Brain pericyte (primary cell): ENCODE results near the gene C1orf53.
"Not testable (repeated sequence)": the region's sequence is repeated elsewhere in the genome, so short reads cannot be mapped to it uniquely, and the experiment has no call there.

Experiments used
- DNase-seq: peaks from one replicate; pipeline ENCODE4 v3.0.0-alpha.2; 2012; ENCODE audit warnings: low read depth, low spot score

Gene C1orf53

DNA sequence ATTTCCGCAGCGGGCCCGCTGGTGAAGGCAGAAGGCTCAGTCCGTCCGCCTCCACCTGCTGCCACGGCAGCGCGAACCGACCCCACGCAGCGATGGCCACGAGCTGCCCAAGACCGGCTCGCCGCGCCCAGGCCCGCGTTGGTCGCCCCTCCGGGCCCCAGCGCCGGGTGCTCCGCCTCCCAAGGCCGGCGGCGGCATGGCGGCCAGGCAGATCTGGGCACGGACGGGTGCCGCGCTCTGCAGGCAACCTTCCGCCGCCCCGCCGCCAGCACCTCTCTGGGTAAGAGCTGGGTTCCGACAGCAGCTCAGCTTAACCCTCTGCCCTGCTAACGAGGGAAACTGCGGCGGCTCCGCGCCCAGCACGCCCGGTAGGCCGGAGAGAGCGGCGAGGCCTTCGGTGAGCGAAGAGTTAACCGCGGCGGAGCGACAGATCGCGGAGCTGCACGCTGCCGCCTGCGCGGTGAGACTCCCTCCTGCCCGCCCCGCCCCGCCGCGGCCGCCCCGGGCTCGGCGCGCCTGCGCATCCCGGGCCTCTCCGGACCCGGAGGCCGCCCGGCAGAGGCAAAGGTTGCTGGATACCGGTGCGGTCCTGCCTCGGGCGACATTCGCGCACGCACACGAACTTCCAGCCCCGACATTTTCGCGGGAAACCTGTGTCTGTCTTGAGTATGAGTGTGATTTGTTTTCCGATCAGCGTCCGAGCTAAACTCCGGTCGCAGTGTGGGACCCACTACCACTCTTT lies at the start of gene C1orf53:
TSS of gene C1orf53 (plus strand) at position 177 of the 742 bp plus-strand sequence. CDS start at position 197, 20 bp downstream.
- peak; percentile 40 for DNase-seq

DNA sequence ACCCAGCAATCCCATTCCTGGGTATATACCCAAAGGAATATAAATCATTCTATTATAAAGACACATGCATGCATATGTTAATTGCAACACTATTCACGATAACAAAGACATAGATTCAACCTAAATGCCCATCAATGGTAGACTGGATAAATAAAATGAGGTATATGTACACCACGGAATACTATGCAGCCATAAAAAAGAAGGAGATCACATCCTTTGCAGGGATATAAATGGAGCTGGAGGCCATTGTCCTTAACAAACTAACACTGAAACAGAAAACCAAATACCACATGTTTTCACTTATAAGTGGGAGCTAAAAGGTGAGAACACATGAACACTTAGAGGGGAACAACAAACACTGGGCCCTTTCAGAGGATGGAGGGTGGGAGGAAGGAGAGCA lies 46.7 kb upstream of the C1orf53 start:
- DNase-seq, result not testable (repeated sequence)

DNA sequence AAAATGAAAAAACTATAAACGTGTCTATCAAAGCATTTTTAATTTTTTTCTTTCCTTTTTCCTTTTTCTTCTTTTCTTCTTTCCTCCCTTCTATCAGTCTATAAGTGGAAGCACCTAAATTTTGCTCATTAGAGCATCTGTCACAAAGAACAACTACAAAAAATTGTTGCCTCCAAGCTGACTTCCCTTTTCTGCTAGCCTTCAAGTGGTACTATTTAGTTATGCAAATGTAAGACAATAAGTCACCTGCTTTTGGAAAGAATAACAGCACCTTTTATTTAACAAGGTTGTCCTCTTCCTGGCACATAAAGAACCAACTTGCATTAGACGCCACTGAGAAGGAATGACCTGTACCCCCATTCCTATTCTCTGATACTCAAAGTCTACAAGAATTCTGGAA lies 45.0 kb upstream of the C1orf53 start:
- DNase-seq, result no peak

DNA sequence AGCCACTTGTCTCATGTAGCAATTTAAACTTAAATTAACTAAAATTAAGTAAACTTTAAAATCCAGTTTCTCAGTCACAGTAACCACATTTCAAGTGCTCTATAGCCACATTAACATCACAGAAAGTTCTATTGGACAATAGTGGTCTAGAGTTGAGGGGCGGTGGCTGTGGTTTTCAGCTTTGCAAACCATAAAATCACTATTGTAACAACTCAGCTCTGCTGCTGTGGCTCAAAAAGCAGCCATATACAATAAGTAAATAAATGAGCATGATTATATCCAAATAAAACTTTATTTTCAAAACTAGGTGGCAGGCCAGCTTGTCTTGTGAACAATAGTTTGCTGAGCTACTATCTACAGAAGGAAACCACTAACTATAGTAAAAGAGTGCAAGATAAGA lies 43.4 kb upstream of the C1orf53 start:
- no peak for DNase-seq

- DNase-seq, result no peak
Observed at GRCh38 chr1:197862221-197862620, 40.2 kb upstream of the C1orf53 start.

DNA sequence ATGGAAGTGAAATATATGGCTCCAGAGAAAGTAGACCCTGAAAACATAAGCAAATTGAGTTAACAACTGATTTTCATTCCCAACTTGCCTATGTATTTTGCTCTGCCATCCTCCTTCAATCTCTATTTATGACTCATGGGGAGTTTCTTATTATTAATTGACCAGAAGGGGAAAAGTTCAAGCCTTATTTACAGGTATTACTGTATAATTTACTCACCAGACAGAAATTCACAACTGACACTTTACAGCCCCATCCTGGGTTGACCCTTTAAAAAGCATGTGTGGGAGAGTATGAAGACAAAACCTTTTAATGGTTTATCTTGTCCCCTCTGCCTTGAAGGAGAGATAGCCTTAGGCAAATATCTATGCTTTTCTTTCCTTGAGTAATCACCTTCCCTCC lies 39.8 kb upstream of the C1orf53 start:
- DNase-seq, result no peak

DNA sequence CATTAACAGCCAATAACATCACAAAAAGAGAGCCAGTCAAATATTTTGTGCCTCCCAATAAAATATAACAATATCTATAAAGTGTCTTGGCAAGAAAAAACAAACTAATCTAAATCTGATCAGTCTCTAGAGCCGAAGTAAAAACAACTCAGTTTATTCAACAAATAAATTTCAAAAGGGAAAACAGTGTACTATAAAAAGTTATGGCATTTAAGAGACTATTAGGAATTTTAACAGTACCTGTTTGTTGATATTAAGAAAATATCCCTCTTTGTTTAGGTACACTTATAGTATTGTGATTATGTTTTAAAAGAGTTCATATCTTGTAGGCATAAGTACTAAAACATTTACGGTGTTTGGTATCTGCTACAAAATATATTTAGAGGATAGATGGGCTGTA lies 36.6 kb upstream of the C1orf53 start:
- no peak for DNase-seq

- DNase-seq, result peak; percentile 13
Observed at GRCh38 chr1:197868751-197869489, 33.5 kb upstream of the C1orf53 start.

- no peak for DNase-seq
Observed at GRCh38 chr1:197869490-197870077, 32.8 kb upstream of the C1orf53 start.

DNA sequence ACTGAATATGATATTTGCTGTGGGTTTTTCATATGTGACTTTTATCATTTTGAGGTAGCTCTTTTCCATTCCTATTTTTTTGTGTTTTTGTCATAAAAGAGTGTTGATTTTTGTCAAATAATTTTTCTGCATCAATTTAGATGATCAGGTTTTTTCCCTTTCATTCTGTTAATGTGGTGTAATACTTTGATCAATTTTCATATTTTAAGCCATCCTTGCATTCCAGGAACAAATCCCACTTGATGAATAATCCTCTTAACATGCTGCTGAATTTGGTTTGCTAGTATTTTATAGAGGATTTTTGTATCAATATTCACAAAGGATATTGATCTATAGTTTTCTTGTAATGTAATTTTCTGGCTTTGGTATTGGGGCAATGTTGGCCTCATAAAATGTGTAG lies 25.5 kb upstream of the C1orf53 start:
- no peak for DNase-seq

DNA sequence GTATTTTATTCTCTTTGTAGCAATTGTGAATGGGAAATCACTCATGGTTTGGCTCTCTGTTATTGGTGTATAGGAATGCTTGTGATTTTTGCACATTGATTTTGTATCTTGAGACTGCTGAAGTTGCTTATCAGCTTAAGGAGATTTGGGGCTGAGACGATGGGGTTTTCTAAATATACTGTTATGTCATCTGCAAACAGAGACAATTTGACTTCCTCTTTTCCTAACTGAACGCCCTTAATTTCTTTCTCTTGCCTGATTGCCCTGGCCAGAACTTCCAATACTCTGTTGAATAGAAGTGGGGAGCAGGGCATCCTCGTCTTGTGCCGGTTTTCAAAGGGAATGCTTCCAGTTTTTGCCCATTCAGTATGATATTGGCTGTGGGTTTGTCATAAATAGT lies 22.0 kb upstream of the C1orf53 start:
- DNase-seq, result not testable (repeated sequence)

GRCh38 chr1:197882241-197882640 lies 20.2 kb upstream of the C1orf53 start:
- DNase-seq, result not testable (repeated sequence)

- DNase-seq, result no peak
Observed at GRCh38 chr1:197884173-197884572, 18.3 kb upstream of the C1orf53 start.

GRCh38 chr1:197890936-197891335 lies 11.5 kb upstream of the C1orf53 start:
- DNase-seq, result no peak

GRCh38 chr1:197892684-197893083 lies 9.7 kb upstream of the C1orf53 start:
- no peak for DNase-seq

GRCh38 chr1:197896301-197896700 lies 6.1 kb upstream of the C1orf53 start:
- DNase-seq, result no peak

GRCh38 chr1:197899037-197899436 lies 3.4 kb upstream of the C1orf53 start:
- DNase-seq, result no peak

- no peak for DNase-seq
Observed at GRCh38 chr1:197902131-197902453, 338 bp upstream of the C1orf53 start.

- DNase-seq, result no peak
Observed at GRCh38 chr1:197903196-197903514, 725 bp downstream of the C1orf53 start.

GRCh38 chr1:197904126-197904787 lies 1.8 kb downstream of the C1orf53 start:
- no peak for DNase-seq

- DNase-seq, result no peak
Observed at GRCh38 chr1:197905699-197906351, 3.4 kb downstream of the C1orf53 start.
